GM12878 (cell line): ENCODE measurements around the gene AHNAK. TPM values are rescaled to one million over a fixed set of nuclear protein-coding genes. Genes with fewer than 3 reads are reported as not detected.

Source experiments
- ATAC-seq: fragments of 200-7000 bp; cut with Tn5 transposase; 3 replicates; pipeline ENCODE4 v1.9.1; 2020; ENCODE audit warnings: mild to moderate bottlenecking, moderate library complexity
- BruUV-seq: library from RNA; stranded (reverse); fragments of 400-500 nt; replicated peaks from 2 replicates; lab custom pipeline; 2021; lab: Mats Ljungman, UMichigan
- CTCF ChIA-PET: fragments of 300-600 bp; sonication (Branson Sonifier 250); formaldehyde crosslinking; extraction: SDS; loops from one replicate; lab custom pipeline; 2021; ENCODE audit warnings: inconsistent platforms; lab: Yijun Ruan, JAX
- POLR2A ChIA-PET: fragments of 350-600 bp; formaldehyde crosslinking; extraction: SDS; loops from one replicate; lab custom pipeline; 2021; ENCODE audit warnings: inconsistent platforms; lab: Charles Lee
- RAD21 ChIA-PET: fragments of 300-600 bp; sonication (Branson Sonifier 250); formaldehyde crosslinking; loops from one replicate; lab custom pipeline; 2023; ENCODE audit warnings: antibody characterized with exemption; ENCODE audit not compliant: unreplicated experiment; lab: Charles Lee
- SMC1A ChIA-PET: fragments of 300-600 bp; sonication (Branson Sonifier 250); formaldehyde crosslinking; loops from one replicate; lab custom pipeline; 2023; ENCODE audit not compliant: unreplicated experiment, uncharacterized antibody; lab: Charles Lee
- DNase-seq: peaks from one replicate; pipeline ENCODE4 v3.0.0-alpha.2; 2011; ENCODE audit warnings: low read depth, low spot score
- FAIRE-seq: peaks from 3 replicates; lab custom pipeline; 2011; peaks lifted over from hg19 to GRCh38; lab: Jason Lieb, UNC
- H2AFZ ChIP-seq: 2 replicates; pipeline ENCODE4 v1.6.0; 2011; ENCODE audit warnings: low read depth, low read length, control low read depth; ENCODE audit not compliant: control insufficient read depth
- H3K27ac ChIP-seq: 2 replicates; pipeline ENCODE4 v1.5.1; 2011; ENCODE audit warnings: control low read depth; ENCODE audit not compliant: control insufficient read depth, insufficient read depth
- H3K27me3 ChIP-seq, 2 experiments: replicated peaks in 1 of 2; 2 replicates each; pipeline versions ENCODE4 v1.6.0 to v1.6.1; 2011; ENCODE audit warnings: low read length in 1 of 2; ENCODE audit not compliant: control insufficient read depth in 2 of 2, insufficient read depth in 2 of 2
- H3K36me3 ChIP-seq, 2 experiments: 2 replicates each; pipeline ENCODE4 v1.5.1; 2011; ENCODE audit warnings: low read length in 1 of 2; ENCODE audit not compliant: control insufficient read depth in 2 of 2, insufficient read depth in 2 of 2
- H3K4me1 ChIP-seq: 2 replicates; pipeline ENCODE4 v1.6.1; 2011; ENCODE audit warnings: mild to moderate bottlenecking, low read length, moderate library complexity, mixed read lengths; ENCODE audit not compliant: control insufficient read depth, insufficient read depth
- H3K4me2 ChIP-seq: 2 replicates; pipeline ENCODE4 v1.6.0; 2011; ENCODE audit warnings: control low read depth; ENCODE audit not compliant: control insufficient read depth, insufficient read depth
- H3K4me3 ChIP-seq: fragments of 200-600 bp; sonication (generic); 2 replicates; pipeline ENCODE4 v1.5.1; 2016
- H3K79me2 ChIP-seq: 2 replicates; pipeline ENCODE4 v1.6.0; 2011; ENCODE audit warnings: low read length; ENCODE audit not compliant: control insufficient read depth, insufficient read depth
- H3K9ac ChIP-seq: 2 replicates; pipeline ENCODE4 v1.8.0; 2011; ENCODE audit warnings: low read length, control low read depth, mixed read lengths; ENCODE audit not compliant: control insufficient read depth, insufficient read depth
- H3K9me3 ChIP-seq: replicated peaks from 3 replicates; pipeline ENCODE4 v1.5.1; 2011; ENCODE audit warnings: mild to moderate bottlenecking, low read length; ENCODE audit not compliant: control insufficient read depth, insufficient read depth
- H4K20me1 ChIP-seq: 2 replicates; pipeline ENCODE4 v1.6.0; 2011; ENCODE audit not compliant: control insufficient read depth, insufficient read depth
- CHD2 ChIP-seq: IDR thresholded peaks from 2 replicates; pipeline ENCODE4 v1.6.1; 2011; ENCODE audit warnings: low read depth, low read length, improper control_type of control experiment, borderline replicate concordance
- CREM ChIP-seq: IDR thresholded peaks from 2 replicates; pipeline ENCODE4 v1.6.1; 2014; ENCODE audit warnings: antibody characterized with exemption, low read depth
- EZH2 ChIP-seq: IDR thresholded peaks from 2 replicates; pipeline ENCODE4 v1.6.1; 2012; ENCODE audit warnings: low read depth, mild to moderate bottlenecking, control low read depth, inconsistent platforms, low read length, borderline replicate concordance; ENCODE audit not compliant: control insufficient read depth
- GABPA ChIP-seq: IDR thresholded peaks from 2 replicates; pipeline ENCODE4 v1.6.1; 2014; ENCODE audit warnings: antibody characterized with exemption, low read depth, mild to moderate bottlenecking, inconsistent platforms
- HDAC6 ChIP-seq: fragments of 200-600 bp; sonication (generic); IDR thresholded peaks from one replicate; pipeline ENCODE4 v1.8.0; 2017; ENCODE audit warnings: antibody characterized with exemption; ENCODE audit not compliant: unreplicated experiment
- IRF3 ChIP-seq: fragments of 450-650 bp; IDR thresholded peaks from 2 replicates; pipeline ENCODE4 v1.6.1; 2014; ENCODE audit warnings: mild to moderate bottlenecking
- LARP7 ChIP-seq: fragments of 450-650 bp; IDR thresholded peaks from 2 replicates; pipeline ENCODE4 v1.6.1; 2017; ENCODE audit warnings: mild to moderate bottlenecking
- MYC ChIP-seq: IDR thresholded peaks from 2 replicates; pipeline ENCODE4 v1.6.1; 2011; ENCODE audit warnings: mild to moderate bottlenecking, low read length, moderate library complexity, inconsistent platforms; ENCODE audit not compliant: insufficient read depth, insufficient replicate concordance, insufficient read length, severe bottlenecking
- NKRF ChIP-seq: fragments of 450-650 bp; conservative IDR thresholded peaks from 2 replicates; pipeline ENCODE4 v1.6.1; 2017; ENCODE audit warnings: mild to moderate bottlenecking, moderate library complexity
- RB1 ChIP-seq: fragments of 450-650 bp; formaldehyde crosslinking; IDR thresholded peaks from 2 replicates; pipeline ENCODE4 v1.6.1; 2017; ENCODE audit warnings: mild to moderate bottlenecking, borderline replicate concordance
- SREBF2 ChIP-seq: IDR thresholded peaks from 2 replicates; pipeline ENCODE4 v1.6.1; 2012; ENCODE audit warnings: mild to moderate bottlenecking, low read length
- STAT1 ChIP-seq: fragments of 450-650 bp; conservative IDR thresholded peaks from 2 replicates; pipeline ENCODE4 v1.6.1; 2014; ENCODE audit warnings: antibody characterized with exemption, mild to moderate bottlenecking
- USF1 ChIP-seq: IDR thresholded peaks from 2 replicates; pipeline ENCODE4 v1.6.1; 2011; ENCODE audit warnings: borderline replicate concordance, low read depth, mild to moderate bottlenecking, moderate library complexity, mixed read lengths, low read length; ENCODE audit not compliant: insufficient read depth; ENCODE audit errors: extremely low read length
- ZNF592 ChIP-seq: fragments of 450-650 bp; IDR thresholded peaks from 2 replicates; pipeline ENCODE4 v1.6.1; 2017; ENCODE audit warnings: mild to moderate bottlenecking, moderate library complexity
- WGBS: methylation state at CpG from one replicate; pipeline ENCODE4 v1.1.6; 2016; ENCODE audit warnings: low lambda C conversion rate; ENCODE audit not compliant: insufficient replicate concordance, insufficient coverage; ENCODE audit errors: missing lambda C conversion rate; 5-methylcytosine and 5-hydroxymethylcytosine counted together
- in situ Hi-C: fragments of 300-500 bp; cut with MboI; formaldehyde crosslinking; loops from 9 replicates; pipeline ENCODE4 v1.14.3; 2018; ENCODE audit warnings: mixed read lengths
- intact Hi-C: fragments of 100-400 bp; cut with micrococcal nuclease; formaldehyde crosslinking; loops from one replicate; pipeline ENCODE4 v1.14.2; 2022; ENCODE audit not compliant: unreplicated experiment
- polyA plus RNA-seq, 11 experiments: library from polyadenylated mRNA; depleted of rRNA in 4 of 11; unstranded in 6 of 11; stranded (reverse) in 5 of 11; fragments of >200 nt; fragmentation: Nextera tagmentation in 4 of 11; fragmentation: Illumina TruSeq in 1 of 11; extraction: Ambion mirVana in 4 of 11; extraction: Trizol in 1 of 11; gene quantifications; 1 replicate in 1 of 11; 2 replicates in 10 of 11; pipeline versions ENCODE4 v1.2.1 to v1.2.3, GENCODE V29; 2011 to 2016; ENCODE audit warnings: inconsistent platforms in 2 of 11, missing spikeins in 2 of 11, low read depth in 1 of 11
- total RNA-seq, 4 experiments: library from RNA; depleted of rRNA in 3 of 4; stranded (reverse); fragments of >200 nt in 3 of 4; fragmentation: Illumina TruSeq in 1 of 4; extraction: Trizol in 1 of 4; gene quantifications; 2 replicates each; pipeline versions ENCODE4 v1.2.1 to v1.2.3, GENCODE V29; 2013 to 2021

The AHNAK gene
- total and polyA plus RNA-seq, 10 of the 15 experiments (the other 5 are each of a cell fraction or from before 2014, with no cell fraction given) = 0.76 to 90.3 (median 19.4) TPM

- TF ChIP-seq IRF3 (no peak), CREM (no peak), RB1 (no peak)
These were observed 52.4 kb downstream of the AHNAK start (continued) for GRCh38 chr11:62494246-62494645.

- Histone ChIP-seq H3K4me2 (no peak overlapping the region), H3K79me2 (no peaks in the 10 kb centered on the region), H3K4me3 (no peak overlapping the region), H3K27ac (no peak overlapping the region), H3K9me3 (no peaks in the 10 kb centered on the region), H3K27me3 (no peaks in the 10 kb centered on the region), H2AFZ (no peak overlapping the region), H3K9ac (no peak overlapping the region), H3K4me1 (no peaks in the 10 kb centered on the region), H4K20me1 (no peaks in the 10 kb centered on the region)
- POLR2A ChIA-PET = no interaction called here
- no peak for ATAC-seq
- RAD21 ChIA-PET = interaction anchor here (1.0 kb wide), 1 partner anchor 49 kb away, joined by 4 read pairs; no protein-coding TSS in a partner anchor
- no peak for DNase-seq
- CTCF ChIA-PET = interaction anchor here (0.6 to 2.0 kb wide), 3 partner anchors 12 to 69 kb away, joined by 3 to 4 read pairs (median 3); no protein-coding TSS in a partner anchor
- SMC1A ChIA-PET = no interaction called here
- no TSS peak for BruUV-seq
- intact Hi-C loops = no loop called here
- no peak for TF ChIP-seq USF1
- no peak for TF ChIP-seq STAT1
- TF ChIP-seq SREBF2 = no peak
- TF ChIP-seq EZH2 = no peak
- TF ChIP-seq NKRF = no peak
- TF ChIP-seq CHD2 = no peak
- no peak for TF ChIP-seq LARP7
- no peak for TF ChIP-seq GABPA
- TF ChIP-seq ZNF592 = no peak
- TF ChIP-seq HDAC6 = no peak
- no peak for TF ChIP-seq MYC
- TF ChIP-seq, all 136 proteins: peak for 0
- WGBS = 39% methylated on average over 3 of the region's 3 CpGs
- H3K36me3 ChIP-seq = no peaks in the 10 kb centered on the region
- in situ Hi-C loops = no loop called here
- FAIRE-seq = no peak
These were observed 52.8 kb downstream of the AHNAK start for GRCh38 chr11:62493801-62494200.
